C4-2B (cell line): ENCODE data around the gene ACP2.

Source experiments
- H3K27ac ChIP-seq: fragments of 450-650 bp; 2 replicates; pipeline ENCODE4 v1.5.1; 2017
- CTCF ChIP-seq: fragments of 450-650 bp; conservative IDR thresholded peaks from 2 replicates; pipeline ENCODE4 v1.5.1; 2017; ENCODE audit warnings: mild to moderate bottlenecking
- ZFX ChIP-seq: fragments of 450-650 bp; IDR thresholded peaks from 2 replicates; pipeline ENCODE4 v1.6.1; 2017

The ACP2 gene

DNA sequence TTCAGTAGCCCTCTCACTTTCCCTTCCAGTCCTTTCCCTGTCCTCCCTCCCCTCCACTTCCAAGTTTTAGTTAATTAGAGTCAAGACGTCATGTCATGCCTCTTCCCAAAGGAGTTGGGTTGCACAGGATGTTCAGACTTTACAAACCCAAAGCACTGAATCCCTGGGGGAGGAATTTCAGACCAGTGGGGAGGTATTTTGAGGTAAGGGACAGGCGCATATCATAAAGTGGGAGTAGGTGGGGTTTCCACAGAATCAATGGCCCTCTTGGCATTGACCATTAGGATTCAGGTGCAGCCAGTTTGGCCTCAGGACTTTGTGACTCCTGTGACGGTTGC is 733 bp upstream of the ACP2 start:
- H3K27ac ChIP-seq: peak overlapping the region; percentile 91
- TF ChIP-seq CTCF (no peak), ZFX (no peak)

DNA sequence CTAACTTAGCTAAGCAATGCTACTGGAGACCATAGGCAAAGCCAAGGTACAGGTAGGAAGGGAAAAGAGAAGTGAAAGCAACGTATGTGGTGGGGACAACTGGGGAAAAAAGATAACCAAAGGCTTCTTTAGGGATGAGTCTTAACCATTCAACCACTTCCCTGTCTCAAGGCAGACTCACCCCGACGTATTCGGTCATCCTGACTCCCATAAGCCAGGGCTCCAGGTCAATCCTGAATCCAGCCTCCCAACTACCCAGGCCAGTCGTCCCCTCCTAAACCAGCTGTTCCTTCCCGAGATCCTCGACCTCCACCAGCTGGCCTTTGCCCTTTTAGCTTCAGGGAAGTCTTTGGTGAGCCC is 330 bp downstream of the ACP2 start:
- peak overlapping the region; percentile 91 for H3K27ac ChIP-seq
- no peak for TF ChIP-seq ZFX
- TF ChIP-seq CTCF: no peak

DNA sequence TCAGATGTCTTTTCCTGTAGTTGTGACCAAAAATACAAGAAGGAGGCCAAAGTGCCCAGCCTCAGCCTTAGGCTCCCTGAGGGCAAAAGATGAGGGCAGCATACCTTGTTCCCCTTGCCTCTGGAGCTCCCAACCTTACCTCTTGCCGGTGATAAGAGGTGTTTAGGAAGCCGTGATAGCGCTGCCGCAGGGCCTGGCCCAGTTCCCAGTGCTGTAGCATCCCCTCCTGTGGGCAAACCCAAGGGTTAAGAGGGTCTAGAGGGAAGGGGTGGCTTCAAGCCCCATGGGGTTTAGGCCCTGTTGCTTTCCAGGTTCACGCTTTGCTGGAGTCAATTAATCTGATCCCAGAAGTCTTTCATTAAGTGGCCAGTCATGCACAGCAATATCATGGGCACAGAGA is 1.1 kb downstream of the ACP2 start:
- H3K27ac ChIP-seq: peak overlapping the region; percentile 91
- TF ChIP-seq ZFX: no peak
- TF ChIP-seq CTCF: no peak

GRCh38 chr11:47245611-47246357 is 2.8 kb downstream of the ACP2 start:
- no peak for TF ChIP-seq ZFX
- no peak overlapping the region for H3K27ac ChIP-seq

DNA sequence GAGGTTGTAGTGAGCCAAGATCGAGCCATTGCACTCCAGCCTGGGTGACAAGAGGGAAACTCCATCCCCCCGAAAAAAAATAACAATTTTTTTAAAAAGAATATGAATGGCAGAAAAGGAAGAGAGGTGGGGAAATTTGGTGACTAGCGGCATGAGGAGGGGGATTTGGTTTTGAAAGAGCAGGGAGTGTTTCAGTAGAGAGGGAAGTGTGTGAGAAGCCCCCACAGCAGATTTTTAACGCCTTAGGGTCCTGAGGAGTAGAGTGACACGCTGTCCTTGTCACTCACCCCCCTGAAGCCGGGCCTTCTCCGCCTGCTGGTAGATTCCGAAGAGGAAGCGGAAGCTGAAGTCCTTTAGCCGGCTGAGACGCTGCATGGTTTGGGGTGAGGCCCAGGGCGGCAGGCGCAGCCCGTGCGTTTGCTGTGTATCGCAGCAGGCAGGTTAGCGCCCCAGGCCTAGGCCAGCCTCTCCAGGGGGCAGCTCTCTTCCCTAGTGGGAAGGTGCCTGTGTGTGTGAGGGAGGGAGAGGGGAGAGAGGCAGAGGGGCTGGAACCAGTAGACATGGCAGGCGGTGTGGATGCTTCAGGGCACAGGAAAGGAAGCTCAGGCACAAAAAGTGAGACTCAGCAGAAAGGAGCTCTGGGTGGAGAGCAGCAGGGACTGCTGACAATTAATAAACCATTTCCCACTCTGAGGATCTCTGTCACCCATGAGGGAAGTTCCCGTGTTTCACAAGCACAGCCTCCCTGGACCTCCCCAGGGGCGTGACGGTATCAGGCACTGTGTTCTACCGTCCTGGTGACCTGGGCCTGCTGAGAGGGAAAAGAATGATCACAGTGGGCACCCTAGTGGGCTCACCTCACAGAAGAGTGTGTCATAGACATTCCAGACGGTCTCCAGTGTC is 3.9 kb downstream of the ACP2 start:
- peak overlapping the region; percentile 73 for H3K27ac ChIP-seq
- TF ChIP-seq CTCF (no peak), ZFX (no peak)

GRCh38 chr11:47243454-47243853 is 5.2 kb downstream of the ACP2 start:
- peak overlapping the region; percentile 73 for H3K27ac ChIP-seq
- no peak for TF ChIP-seq CTCF
- no peak for TF ChIP-seq ZFX

DNA sequence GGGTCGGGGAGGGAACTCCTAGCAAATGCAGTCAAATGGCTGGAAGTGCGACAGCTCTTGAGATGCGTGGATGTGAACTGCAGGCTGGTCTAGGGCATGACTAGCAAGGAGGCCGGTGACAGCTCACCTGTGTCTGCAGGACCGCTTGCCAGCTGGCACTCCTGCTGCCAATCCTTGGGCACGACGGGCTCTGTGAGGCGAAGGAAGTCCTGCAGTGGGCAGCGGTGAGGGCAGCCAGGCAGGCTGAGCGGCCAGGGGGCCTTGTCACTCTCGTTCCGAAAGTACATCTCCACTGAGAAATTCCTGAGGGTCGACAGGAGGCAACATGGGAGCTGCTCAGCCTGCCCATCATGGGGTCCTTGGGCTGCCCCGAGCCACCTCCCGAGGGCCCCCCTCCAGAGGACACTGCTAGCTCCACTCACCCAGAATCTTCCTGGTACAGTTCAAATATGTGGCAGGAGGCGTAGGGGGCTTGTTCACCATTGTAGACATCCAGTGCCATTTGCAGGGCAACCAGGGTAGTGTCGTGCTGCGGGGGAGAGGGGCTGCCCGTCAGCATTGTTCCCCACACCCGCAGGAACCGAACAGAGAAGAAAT is 5.9 kb downstream of the ACP2 start:
- TF ChIP-seq ZFX (no peak), CTCF (no peak)
- H3K27ac ChIP-seq: peak overlapping the region; percentile 73
